Measurements from ENCODE around the gene PTPRG.

GRCh38 chr3:62149539-62149938 is 588.2 kb downstream of the PTPRG start:
- TF ChIP-seq TAF1 (IDR thresholded peaks at IDR 0.05; ENCODE audit: borderline replicate concordance, insufficient read depth, low read length) (no peak), POLR2AphosphoS5 (IDR thresholded peaks at IDR 0.05; ENCODE audit: low read depth, low read length) (no peak), FOXP2 (optimal IDR thresholded peaks at IDR 0.05; ENCODE audit: borderline replicate concordance, extremely low read depth, extremely low read length, insufficient read depth) (no peak)
- TF ChIP-seq, protein P1, sequence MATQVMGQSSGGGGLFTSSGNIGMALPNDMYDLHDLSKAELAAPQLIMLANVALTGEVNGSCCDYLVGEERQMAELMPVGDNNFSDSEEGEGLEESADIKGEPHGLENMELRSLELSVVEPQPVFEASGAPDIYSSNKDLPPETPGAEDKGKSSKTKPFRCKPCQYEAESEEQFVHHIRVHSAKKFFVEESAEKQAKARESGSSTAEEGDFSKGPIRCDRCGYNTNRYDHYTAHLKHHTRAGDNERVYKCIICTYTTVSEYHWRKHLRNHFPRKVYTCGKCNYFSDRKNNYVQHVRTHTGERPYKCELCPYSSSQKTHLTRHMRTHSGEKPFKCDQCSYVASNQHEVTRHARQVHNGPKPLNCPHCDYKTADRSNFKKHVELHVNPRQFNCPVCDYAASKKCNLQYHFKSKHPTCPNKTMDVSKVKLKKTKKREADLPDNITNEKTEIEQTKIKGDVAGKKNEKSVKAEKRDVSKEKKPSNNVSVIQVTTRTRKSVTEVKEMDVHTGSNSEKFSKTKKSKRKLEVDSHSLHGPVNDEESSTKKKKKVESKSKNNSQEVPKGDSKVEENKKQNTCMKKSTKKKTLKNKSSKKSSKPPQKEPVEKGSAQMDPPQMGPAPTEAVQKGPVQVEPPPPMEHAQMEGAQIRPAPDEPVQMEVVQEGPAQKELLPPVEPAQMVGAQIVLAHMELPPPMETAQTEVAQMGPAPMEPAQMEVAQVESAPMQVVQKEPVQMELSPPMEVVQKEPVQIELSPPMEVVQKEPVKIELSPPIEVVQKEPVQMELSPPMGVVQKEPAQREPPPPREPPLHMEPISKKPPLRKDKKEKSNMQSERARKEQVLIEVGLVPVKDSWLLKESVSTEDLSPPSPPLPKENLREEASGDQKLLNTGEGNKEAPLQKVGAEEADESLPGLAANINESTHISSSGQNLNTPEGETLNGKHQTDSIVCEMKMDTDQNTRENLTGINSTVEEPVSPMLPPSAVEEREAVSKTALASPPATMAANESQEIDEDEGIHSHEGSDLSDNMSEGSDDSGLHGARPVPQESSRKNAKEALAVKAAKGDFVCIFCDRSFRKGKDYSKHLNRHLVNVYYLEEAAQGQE (IDR thresholded peaks at IDR 0.05; ENCODE audit: insufficient read depth in 1 of 2, low read depth in 2 of 2, low read length in 2 of 2): no peak

Data from PFSK-1 (cell line).